BE2C (cell line): ENCODE data around the gene PPP1R14B.

Experiments used
- DNase-seq: peaks from one replicate; pipeline ENCODE4 v3.0.0-alpha.2; 2020
- H3K27me3 ChIP-seq: fragments of 250-450 bp; sonication (Bioruptor Pico); 2 replicates; pipeline ENCODE4 v1.5.1; 2020; ENCODE audit warnings: mild to moderate bottlenecking
- H3K36me3 ChIP-seq: fragments of 250-450 bp; sonication (Bioruptor Pico); 2 replicates; pipeline ENCODE4 v1.5.1; 2020; ENCODE audit warnings: mild to moderate bottlenecking
- H3K4me1 ChIP-seq: fragments of 250-450 bp; sonication (Bioruptor Pico); 2 replicates; pipeline ENCODE4 v1.5.1; 2020
- H3K4me3 ChIP-seq: 2 replicates; pipeline ENCODE4 v1.5.1; 2011; ENCODE audit warnings: low read depth, low read length
- H3K9me3 ChIP-seq: fragments of 250-450 bp; sonication (Bioruptor Pico); 2 replicates; pipeline ENCODE4 v1.5.1; 2020
- CTCF ChIP-seq: IDR thresholded peaks from 2 replicates; pipeline ENCODE4 v1.5.1; 2012; ENCODE audit warnings: mild to moderate bottlenecking, low read depth, low read length

Gene PPP1R14B

GRCh38 chr11:64203421-64204079 is 43.2 kb downstream of the PPP1R14B start:
- no peak for TF ChIP-seq CTCF
- no peak for DNase-seq

DNA sequence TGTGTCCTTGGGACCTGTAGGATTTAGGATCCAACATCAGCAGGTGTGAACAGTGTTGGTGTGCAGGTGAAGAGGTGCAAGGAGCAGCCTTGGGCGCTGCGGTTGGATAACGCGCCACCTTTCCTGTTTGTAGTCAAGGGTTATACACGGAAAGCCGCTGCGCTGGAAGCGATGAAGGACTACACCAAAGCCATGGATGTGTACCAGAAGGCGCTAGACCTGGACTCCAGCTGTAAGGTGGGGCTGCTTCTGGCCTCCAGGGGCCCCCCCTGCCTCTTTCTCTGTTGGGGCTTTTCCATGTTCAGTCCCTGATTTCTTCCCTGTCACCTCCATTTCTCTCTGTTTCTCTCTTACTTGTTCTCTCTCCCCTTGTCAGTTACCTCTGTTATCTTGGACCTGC is 43.8 kb downstream of the PPP1R14B start:
- DNase-seq, result no peak
- H3K4me1 ChIP-seq, result peaks cover 4% of the 10 kb centered on the region; the same call in 1 of the 2 replicates
- H3K36me3 ChIP-seq, result peaks cover 45% of the 10 kb centered on the region
- no peaks in the 10 kb centered on the region for H3K27me3 ChIP-seq
- H3K9me3 ChIP-seq, result no peaks in the 10 kb centered on the region
- TF ChIP-seq CTCF, result no peak
- no peak overlapping the region for H3K4me3 ChIP-seq

More at GRCh38 chr11:64203421-64204079, 43.2 kb downstream of the PPP1R14B start:
- Histone ChIP-seq H3K4me1 (peaks cover 4% of the 10 kb centered on the region; the same call in 1 of the 2 replicates), H3K4me3 (no peak overlapping the region), H3K36me3 (peaks cover 45% of the 10 kb centered on the region), H3K9me3 (no peaks in the 10 kb centered on the region), H3K27me3 (no peaks in the 10 kb centered on the region)

- DNase-seq, result no peak
- Histone ChIP-seq H3K4me1 (no peaks in the 10 kb centered on the region), H3K9me3 (no peaks in the 10 kb centered on the region), H3K36me3 (peaks cover 50% of the 10 kb centered on the region), H3K27me3 (no peaks in the 10 kb centered on the region), H3K4me3 (no peak overlapping the region)
- TF ChIP-seq CTCF, result no peak
These were observed 45.2 kb downstream of the PPP1R14B start for GRCh38 chr11:64201543-64201942.

DNA sequence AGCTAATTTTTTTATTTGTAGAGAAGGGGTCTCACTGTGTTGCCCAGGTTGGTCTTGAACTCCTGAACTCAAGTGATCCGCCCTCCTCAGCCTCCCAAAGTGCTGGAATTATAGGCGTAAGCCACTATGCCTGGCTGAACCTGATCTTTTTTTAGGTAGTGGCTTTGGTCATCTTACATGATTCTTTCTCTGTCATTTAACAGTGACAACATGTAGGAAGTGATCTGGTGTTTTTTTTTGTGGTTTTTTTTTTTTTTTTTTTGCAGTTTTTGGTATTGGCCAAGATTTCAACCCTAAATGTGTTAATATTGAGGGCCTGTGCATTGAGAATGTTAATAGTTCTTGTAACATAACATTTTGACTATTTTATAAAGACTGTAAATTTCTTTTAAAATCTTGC is 48.2 kb downstream of the PPP1R14B start:
- H3K27me3 ChIP-seq, result no peaks in the 10 kb centered on the region
- no peak overlapping the region for H3K4me3 ChIP-seq
- TF ChIP-seq CTCF, result no peak
- no peaks in the 10 kb centered on the region for H3K4me1 ChIP-seq
- H3K9me3 ChIP-seq, result no peaks in the 10 kb centered on the region
- peaks cover 57% of the 10 kb centered on the region for H3K36me3 ChIP-seq
- DNase-seq, result no peak

DNA sequence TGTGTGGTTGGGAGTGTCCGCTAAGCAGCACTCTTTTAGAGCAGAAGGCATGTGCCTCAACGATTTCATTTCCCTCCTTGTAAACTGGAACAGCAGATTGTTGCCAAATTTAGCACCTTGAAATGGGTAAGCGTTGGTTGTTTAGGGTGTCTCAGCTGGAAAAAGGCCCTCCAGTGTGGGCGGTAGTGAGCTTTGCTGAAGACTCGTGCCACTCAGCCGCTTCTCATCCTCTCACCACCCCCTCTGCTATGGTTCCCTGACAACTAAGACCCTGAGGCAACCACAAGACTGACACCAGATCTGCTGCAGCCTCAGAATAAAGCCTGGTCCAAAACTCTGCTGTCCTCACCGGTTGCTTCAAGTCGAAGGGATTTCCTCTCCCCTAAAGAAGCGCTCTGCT is 50.1 kb downstream of the PPP1R14B start:
- no peak for TF ChIP-seq CTCF
- H3K9me3 ChIP-seq, result no peaks in the 10 kb centered on the region
- no peak for DNase-seq
- no peaks in the 10 kb centered on the region for H3K4me1 ChIP-seq
- H3K27me3 ChIP-seq, result no peaks in the 10 kb centered on the region
- H3K4me3 ChIP-seq, result no peak overlapping the region
- peaks cover 56% of the 10 kb centered on the region for H3K36me3 ChIP-seq
